Bronchial epithelial cell (primary cell): ENCODE measurements around the gene PTPRB. TPM values are rescaled to one million over a fixed set of nuclear protein-coding genes. Genes with fewer than 3 reads are reported as not detected.
A peak's percentile ranks its signal among the peaks of the same experiment; 100 is the strongest.

Source experiments
- DNase-seq: peaks from one replicate; pipeline ENCODE4 v3.0.0-alpha.2; 2010; ENCODE audit warnings: low read depth
- FAIRE-seq: peaks from 2 replicates; lab custom pipeline; 2011; peaks lifted over from hg19 to GRCh38; lab: Jason Lieb, UNC
- H3K27me3 ChIP-seq: 2 replicates; pipeline ENCODE4 v1.5.1; 2011; ENCODE audit warnings: low read length; ENCODE audit not compliant: control insufficient read depth, insufficient read depth
- H3K36me3 ChIP-seq: 2 replicates; pipeline ENCODE4 v1.5.1; 2011; ENCODE audit warnings: low read length; ENCODE audit not compliant: control insufficient read depth, insufficient read depth
- H3K4me3 ChIP-seq: 2 replicates; pipeline ENCODE4 v1.5.1; 2011; ENCODE audit warnings: mild to moderate bottlenecking, low read depth, low read length, control low read depth
- total RNA-seq: library from RNA; depleted of rRNA; stranded (reverse); fragments of >200 nt; gene quantifications from 2 replicates; pipeline ENCODE4 v1.2.1, GENCODE V29; 2014
- TF ChIP-seq, protein P1 (sequence below): IDR thresholded peaks from 2 replicates; pipeline ENCODE4 v1.5.1; 2011; ENCODE audit warnings: mild to moderate bottlenecking, moderate library complexity, low read length, control low read depth, inconsistent platforms; ENCODE audit not compliant: insufficient read depth, severe bottlenecking

The PTPRB gene
- total RNA-seq, 1 donor from 2014 or later: 0.53 TPM

DNA sequence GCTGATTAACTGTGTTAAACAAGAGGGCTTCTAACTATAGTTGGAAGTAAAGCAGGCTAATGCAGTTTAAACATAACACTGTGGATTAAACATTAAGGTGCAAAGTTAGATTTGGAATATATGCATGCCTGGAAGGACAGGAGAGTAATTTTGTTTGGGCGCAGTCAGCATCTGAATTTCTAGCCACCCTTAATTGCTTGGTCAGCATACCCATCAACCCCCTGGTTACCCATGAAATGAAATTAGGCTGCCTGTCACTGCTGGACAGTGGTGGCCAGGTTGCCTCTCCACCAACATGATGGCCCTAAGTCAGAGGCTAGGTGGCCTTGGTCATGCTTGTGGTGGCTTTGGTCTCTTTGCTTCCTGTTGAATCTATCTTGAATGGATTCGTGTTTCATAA lies 30.0 kb upstream of the PTPRB start:
- H3K27me3 ChIP-seq: no peaks in the 10 kb centered on the region
- no peak for FAIRE-seq

DNA sequence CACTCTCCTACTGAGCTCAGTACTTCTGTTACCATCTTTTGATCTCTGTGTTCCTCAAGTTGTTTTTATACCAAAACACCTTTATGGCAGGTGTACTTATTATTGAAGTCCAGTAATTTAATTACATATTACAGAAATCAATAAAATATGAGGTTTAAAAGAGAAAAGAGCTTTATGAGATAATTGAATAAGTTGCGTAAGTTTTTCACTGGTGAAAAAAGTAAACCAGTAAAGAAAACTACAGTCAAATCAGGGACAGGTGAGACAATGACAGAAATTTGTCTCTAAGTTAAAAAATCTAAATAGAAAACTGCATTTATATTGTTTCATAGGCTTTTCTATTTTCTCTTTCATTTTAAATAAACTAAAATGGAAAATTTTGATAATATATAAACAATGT lies 29.1 kb upstream of the PTPRB start:
- no peak for DNase-seq

More for the DNA sequence above, 30.0 kb upstream of the PTPRB start:
- Histone ChIP-seq H3K4me3 (no peak overlapping the region), H3K36me3 (no peaks in the 10 kb centered on the region)
- TF ChIP-seq, protein P1, sequence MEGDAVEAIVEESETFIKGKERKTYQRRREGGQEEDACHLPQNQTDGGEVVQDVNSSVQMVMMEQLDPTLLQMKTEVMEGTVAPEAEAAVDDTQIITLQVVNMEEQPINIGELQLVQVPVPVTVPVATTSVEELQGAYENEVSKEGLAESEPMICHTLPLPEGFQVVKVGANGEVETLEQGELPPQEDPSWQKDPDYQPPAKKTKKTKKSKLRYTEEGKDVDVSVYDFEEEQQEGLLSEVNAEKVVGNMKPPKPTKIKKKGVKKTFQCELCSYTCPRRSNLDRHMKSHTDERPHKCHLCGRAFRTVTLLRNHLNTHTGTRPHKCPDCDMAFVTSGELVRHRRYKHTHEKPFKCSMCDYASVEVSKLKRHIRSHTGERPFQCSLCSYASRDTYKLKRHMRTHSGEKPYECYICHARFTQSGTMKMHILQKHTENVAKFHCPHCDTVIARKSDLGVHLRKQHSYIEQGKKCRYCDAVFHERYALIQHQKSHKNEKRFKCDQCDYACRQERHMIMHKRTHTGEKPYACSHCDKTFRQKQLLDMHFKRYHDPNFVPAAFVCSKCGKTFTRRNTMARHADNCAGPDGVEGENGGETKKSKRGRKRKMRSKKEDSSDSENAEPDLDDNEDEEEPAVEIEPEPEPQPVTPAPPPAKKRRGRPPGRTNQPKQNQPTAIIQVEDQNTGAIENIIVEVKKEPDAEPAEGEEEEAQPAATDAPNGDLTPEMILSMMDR: no peak
- no peak for DNase-seq

DNA sequence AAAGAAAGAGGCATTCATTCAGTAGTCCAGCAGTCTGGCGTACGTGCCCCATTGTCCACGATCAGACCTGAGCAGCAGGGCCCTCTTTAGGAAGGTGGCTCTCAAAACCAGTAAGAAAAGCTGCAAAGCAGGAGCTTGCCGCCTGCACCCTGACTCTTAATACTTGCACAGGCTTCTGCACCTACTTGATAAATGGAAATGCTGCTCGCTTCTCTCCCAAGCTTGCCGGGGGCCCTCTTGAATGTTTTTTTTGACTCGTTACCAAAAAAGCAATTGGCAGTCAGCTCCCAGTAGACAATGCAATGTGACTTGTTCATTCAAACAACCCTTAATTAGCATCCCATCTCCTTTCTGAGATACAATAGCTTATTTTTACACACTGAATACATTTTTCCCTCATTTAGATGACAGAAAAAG lies 27.2 kb upstream of the PTPRB start:
- TF ChIP-seq, protein P1: no peak
- Histone ChIP-seq H3K36me3 (no peaks in the 10 kb centered on the region), H3K27me3 (no peaks in the 10 kb centered on the region), H3K4me3 (no peak overlapping the region)
- FAIRE-seq (no peak), DNase-seq (no peak)

More for the DNA sequence above, 29.1 kb upstream of the PTPRB start:
- Histone ChIP-seq H3K4me3 (no peak overlapping the region), H3K36me3 (no peaks in the 10 kb centered on the region), H3K27me3 (no peaks in the 10 kb centered on the region)
- FAIRE-seq: no peak
- TF ChIP-seq, protein P1: no peak

DNA sequence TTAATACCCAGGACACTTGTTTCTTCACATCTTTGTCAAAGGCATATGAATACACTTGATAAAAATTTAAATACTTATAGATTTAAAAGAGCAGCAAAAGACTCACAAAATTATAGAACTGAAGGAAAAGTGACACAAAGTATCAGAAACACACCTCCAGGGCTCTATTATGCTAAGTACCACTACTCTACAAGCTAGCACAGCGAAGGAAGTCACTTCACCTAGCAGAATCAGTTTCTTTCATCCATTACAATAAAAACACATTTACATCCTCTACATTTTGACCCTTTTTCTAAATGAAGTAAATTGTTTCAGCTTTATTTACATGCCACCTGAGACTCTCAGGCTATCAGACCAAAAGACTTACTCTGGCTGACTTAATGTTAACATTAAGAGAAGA lies 26.6 kb upstream of the PTPRB start:
- FAIRE-seq (no peak), DNase-seq (no peak)
- TF ChIP-seq, protein P1: no peak
- no peaks in the 10 kb centered on the region for H3K36me3 ChIP-seq
- H3K4me3 ChIP-seq: no peak overlapping the region
- H3K27me3 ChIP-seq: no peaks in the 10 kb centered on the region

DNA sequence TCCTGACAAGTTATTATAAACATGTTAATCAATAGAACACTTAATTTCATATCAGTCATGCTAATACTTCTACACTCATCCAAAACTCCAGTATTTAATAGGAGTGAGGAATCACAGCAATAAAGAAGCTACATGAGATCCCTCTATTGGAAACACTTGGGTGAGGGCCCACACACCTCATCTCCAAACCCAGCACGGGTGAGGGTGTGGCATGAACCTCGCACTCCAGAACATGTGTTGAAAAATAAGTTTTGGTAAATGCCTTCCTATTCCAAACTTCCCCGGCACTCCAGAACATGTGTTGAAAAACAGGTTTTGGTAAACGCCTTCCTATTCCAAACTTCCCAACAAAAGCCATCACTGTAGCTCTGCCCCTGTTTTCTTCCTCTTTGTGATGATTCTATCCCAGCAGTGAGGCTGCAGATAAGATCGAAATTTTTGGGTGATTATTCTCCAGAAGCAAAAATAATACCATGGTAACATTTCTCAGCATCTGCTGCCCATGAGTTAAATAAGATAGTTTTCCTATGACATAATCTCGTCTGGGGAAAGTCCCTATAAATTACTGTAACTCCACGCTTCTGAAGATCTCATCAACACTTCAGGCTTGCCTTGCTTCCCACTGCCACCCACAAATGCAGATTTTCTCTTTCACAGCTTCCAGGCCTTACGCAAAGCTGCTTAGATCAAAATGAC lies 24.4 kb upstream of the PTPRB start:
- TF ChIP-seq, protein P1: no peak
- FAIRE-seq: no peak
- H3K27me3 ChIP-seq: no peaks in the 10 kb centered on the region
- H3K36me3 ChIP-seq: no peaks in the 10 kb centered on the region
- H3K4me3 ChIP-seq: no peak overlapping the region
- DNase-seq: peak; percentile 62
